ENCODE measurements around the gene YPEL1. TPM values are rescaled to one million over a fixed set of nuclear protein-coding genes. Genes with fewer than 3 reads are reported as not detected.
A peak's percentile ranks its signal among the peaks of the same experiment; 100 is the strongest.

YPEL1 gene
- total and polyA plus RNA-seq, 2 of the 13 experiments (the other 11 are each of a cell fraction or from before 2014, with no cell fraction given): 0.33 to 2.5 TPM

DNA sequence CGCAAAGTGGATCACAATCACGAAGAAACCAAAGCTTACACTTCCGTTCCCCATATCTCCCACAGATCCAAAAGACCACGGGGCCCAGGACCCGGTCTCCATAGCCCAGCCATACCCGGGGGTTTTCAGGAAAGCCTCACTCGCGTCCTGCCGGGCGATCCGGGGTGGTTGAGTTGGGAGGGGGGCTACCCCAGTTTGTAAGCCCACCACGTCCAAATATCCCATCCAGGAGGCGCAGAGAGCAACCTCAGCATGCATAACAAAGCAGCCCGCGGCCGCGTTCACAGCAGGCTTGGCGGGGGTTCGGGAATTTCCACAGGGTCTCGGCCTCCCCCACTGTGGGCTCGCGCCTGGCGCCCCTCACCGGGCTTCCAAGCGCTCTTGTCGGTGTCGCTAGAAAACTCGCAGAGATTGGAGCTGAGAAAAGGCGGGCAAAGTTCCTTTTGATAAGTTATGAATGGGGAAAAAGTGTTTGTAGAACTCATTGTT, 84.0 kb downstream of the YPEL1 start:
- DNase-seq (ENCODE audit: low spot score): no peak
- Histone ChIP-seq H3K9me3 (ENCODE audit: low read length) (no peaks in the 10 kb centered on the region), H2AFZ (ENCODE audit: low read length) (peak overlapping the region; percentile 7), H3K4me1 (ENCODE audit: insufficient read depth, low read length) (peaks cover 33% of the 10 kb centered on the region), H3K27me3 (ENCODE audit: control insufficient read depth in 1 of 2, insufficient read depth in 2 of 2, low read length in 2 of 2) (no peaks in the 10 kb centered on the region; a peak in 1 of 5 replicates), H3K9ac (ENCODE audit: insufficient read depth, low read depth, low read length) (peak overlapping the region; percentile 73), H4K20me1 (ENCODE audit: insufficient read depth, low read length) (no peaks in the 10 kb centered on the region), H3K79me2 (ENCODE audit: insufficient read depth, low read length) (no peaks in the 10 kb centered on the region), H3K4me3 (replicated peaks in 1 of 3; ENCODE audit: insufficient read depth in 1 of 3, low read depth in 2 of 3, low read length in 3 of 3) (peak overlapping the region; percentile 64 to 86 (median 77)), H3K36me3 (replicated peaks in 1 of 2; ENCODE audit: control insufficient read depth in 1 of 2, insufficient read depth in 2 of 2, low read length in 2 of 2) (peaks cover 2 to 16% of the 10 kb centered on the region in 2 experiments; a peak in 4 of 5 replicates), H3K27ac (ENCODE audit: extremely low read length, insufficient read depth, low read length) (peak overlapping the region; percentile 77), H3K4me2 (ENCODE audit: low read depth, low read length) (peak overlapping the region; percentile 93)
- 0% methylated on average over 12 of the region's 29 CpGs for WGBS (ENCODE audit: low lambda C conversion rate)
- no peak for FAIRE-seq
- ChIA-PET POLR2A (interaction anchor here (2.1 to 3.3 kb wide), 2 partner anchors 10 to 14 kb away, joined by 10 to 17 read pairs; partner anchors contain the start of genes PPIL2 and SDF2L1), CTCF (ENCODE audit: low intra/inter-chr PET ratio, low total read pairs) (no interaction called here)
- peak; percentile 13; the same call in 2 of the 3 replicates for ATAC-seq
- BruUV-seq (replicated peaks): no TSS peak
- in situ Hi-C loops (cut with HindIII; ENCODE audit: extremely low pct_ligation_motif_present, low pct_unique_long_range_greater_than_20kb) (no loop called here), intact Hi-C loops (cut with micrococcal nuclease; ENCODE audit: unreplicated experiment) (no loop called here)
- TF ChIP-seq MTA1 (CRISPR knock-in tag; IDR thresholded peaks at IDR 0.05; ENCODE audit: borderline replicate concordance): no peak
- TF ChIP-seq HMG20B (CRISPR knock-in tag; conservative IDR thresholded peaks at IDR 0.05): no peak
- TF ChIP-seq ZNF607 (CRISPR knock-in tag; IDR thresholded peaks at IDR 0.05; ENCODE audit: borderline replicate concordance): 0 out of 2 replicates have a peak, but pooled peaks have one; percentile 24
- no peak for TF ChIP-seq ZNF484 (CRISPR knock-in tag; IDR thresholded peaks at IDR 0.05; ENCODE audit: borderline replicate concordance, low read depth)
- TF ChIP-seq, protein P1, sequence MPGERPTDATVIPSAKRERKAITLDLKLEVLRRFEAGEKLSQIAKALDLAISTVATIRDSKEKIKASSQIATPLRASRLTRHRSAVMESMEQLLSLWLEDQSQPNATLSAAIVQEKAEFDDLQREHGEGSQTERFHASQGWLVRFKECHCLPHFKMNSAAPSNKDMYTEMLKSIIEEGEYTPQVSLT (CRISPR knock-in tag; IDR thresholded peaks at IDR 0.05; ENCODE audit: borderline replicate concordance, low read depth): 0 out of 2 replicates have a peak, but pooled peaks have one; percentile 9
- TF ChIP-seq, protein P2, sequence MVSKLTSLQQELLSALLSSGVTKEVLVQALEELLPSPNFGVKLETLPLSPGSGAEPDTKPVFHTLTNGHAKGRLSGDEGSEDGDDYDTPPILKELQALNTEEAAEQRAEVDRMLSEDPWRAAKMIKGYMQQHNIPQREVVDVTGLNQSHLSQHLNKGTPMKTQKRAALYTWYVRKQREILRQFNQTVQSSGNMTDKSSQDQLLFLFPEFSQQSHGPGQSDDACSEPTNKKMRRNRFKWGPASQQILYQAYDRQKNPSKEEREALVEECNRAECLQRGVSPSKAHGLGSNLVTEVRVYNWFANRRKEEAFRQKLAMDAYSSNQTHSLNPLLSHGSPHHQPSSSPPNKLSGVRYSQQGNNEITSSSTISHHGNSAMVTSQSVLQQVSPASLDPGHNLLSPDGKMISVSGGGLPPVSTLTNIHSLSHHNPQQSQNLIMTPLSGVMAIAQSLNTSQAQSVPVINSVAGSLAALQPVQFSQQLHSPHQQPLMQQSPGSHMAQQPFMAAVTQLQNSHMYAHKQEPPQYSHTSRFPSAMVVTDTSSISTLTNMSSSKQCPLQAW (CRISPR knock-in tag; IDR thresholded peaks at IDR 0.05): peak; percentile 45; the same call in 1 of the 2 replicates
- TF ChIP-seq, protein P3, sequence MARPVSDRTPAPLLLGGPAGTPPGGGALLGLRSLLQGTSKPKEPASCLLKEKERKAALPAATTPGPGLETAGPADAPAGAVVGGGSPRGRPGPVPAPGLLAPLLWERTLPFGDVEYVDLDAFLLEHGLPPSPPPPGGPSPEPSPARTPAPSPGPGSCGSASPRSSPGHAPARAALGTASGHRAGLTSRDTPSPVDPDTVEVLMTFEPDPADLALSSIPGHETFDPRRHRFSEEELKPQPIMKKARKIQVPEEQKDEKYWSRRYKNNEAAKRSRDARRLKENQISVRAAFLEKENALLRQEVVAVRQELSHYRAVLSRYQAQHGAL (CRISPR knock-in tag; IDR thresholded peaks at IDR 0.05; ENCODE audit: not compliant biosample characterization): no peak
- no peak for TF ChIP-seq ZNF598 (CRISPR knock-in tag; IDR thresholded peaks at IDR 0.05; ENCODE audit: borderline replicate concordance)
- TF ChIP-seq TCF7 (IDR thresholded peaks at IDR 0.05; ENCODE audit: low read depth): no peak
- TF ChIP-seq, protein P4, sequence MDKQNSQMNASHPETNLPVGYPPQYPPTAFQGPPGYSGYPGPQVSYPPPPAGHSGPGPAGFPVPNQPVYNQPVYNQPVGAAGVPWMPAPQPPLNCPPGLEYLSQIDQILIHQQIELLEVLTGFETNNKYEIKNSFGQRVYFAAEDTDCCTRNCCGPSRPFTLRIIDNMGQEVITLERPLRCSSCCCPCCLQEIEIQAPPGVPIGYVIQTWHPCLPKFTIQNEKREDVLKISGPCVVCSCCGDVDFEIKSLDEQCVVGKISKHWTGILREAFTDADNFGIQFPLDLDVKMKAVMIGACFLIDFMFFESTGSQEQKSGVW (CRISPR knock-in tag; IDR thresholded peaks at IDR 0.05; ENCODE audit: borderline replicate concordance): no peak
- no peak for TF ChIP-seq ZNF354B (CRISPR knock-in tag; IDR thresholded peaks at IDR 0.05)
- TF ChIP-seq CHCHD3 (CRISPR knock-in tag; IDR thresholded peaks at IDR 0.05): no peak
- 0 out of 2 replicates have a peak, but pooled peaks have one; percentile 7 for TF ChIP-seq SP4 (CRISPR knock-in tag; IDR thresholded peaks at IDR 0.05)
- TF ChIP-seq ZNF780A (CRISPR knock-in tag; IDR thresholded peaks at IDR 0.05): no peak
- TF ChIP-seq HOXA7 (CRISPR knock-in tag; IDR thresholded peaks at IDR 0.05): no peak
- no peak for TF ChIP-seq DNMT1 (CRISPR knock-in tag; IDR thresholded peaks at IDR 0.05)
- TF ChIP-seq, protein P5, sequence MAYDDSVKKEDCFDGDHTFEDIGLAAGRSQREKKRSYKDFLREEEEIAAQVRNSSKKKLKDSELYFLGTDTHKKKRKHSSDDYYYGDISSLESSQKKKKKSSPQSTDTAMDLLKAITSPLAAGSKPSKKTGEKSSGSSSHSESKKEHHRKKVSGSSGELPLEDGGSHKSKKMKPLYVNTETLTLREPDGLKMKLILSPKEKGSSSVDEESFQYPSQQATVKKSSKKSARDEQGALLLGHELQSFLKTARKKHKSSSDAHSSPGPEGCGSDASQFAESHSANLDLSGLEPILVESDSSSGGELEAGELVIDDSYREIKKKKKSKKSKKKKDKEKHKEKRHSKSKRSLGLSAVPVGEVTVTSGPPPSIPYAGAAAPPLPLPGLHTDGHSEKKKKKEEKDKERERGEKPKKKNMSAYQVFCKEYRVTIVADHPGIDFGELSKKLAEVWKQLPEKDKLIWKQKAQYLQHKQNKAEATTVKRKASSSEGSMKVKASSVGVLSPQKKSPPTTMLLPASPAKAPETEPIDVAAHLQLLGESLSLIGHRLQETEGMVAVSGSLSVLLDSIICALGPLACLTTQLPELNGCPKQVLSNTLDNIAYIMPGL (CRISPR knock-in tag; IDR thresholded peaks at IDR 0.05; ENCODE audit: borderline replicate concordance in 1 of 2, low read depth in 1 of 2): 0 out of 4 replicates have a peak, but pooled peaks of 1 of the 2 experiments have one; percentile 31
- TF ChIP-seq, protein P6, sequence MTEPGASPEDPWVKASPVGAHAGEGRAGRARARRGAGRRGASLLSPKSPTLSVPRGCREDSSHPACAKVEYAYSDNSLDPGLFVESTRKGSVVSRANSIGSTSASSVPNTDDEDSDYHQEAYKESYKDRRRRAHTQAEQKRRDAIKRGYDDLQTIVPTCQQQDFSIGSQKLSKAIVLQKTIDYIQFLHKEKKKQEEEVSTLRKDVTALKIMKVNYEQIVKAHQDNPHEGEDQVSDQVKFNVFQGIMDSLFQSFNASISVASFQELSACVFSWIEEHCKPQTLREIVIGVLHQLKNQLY (CRISPR knock-in tag; IDR thresholded peaks at IDR 0.05): no peak

Measured in HepG2 (cell line).